WTC11 (cell line): ENCODE data around the gene ZNF425.

ENCODE experiments used
- CTCF ChIP-seq: fragments of 200-600 bp; IDR thresholded peaks from 2 replicates; pipeline ENCODE4 v1.8.0; 2022; ENCODE audit warnings: antibody characterized with exemption
- IRF1 ChIP-seq: sonication (generic); formaldehyde crosslinking; IDR thresholded peaks from 2 replicates; pipeline ENCODE4 v1.8.0; 2023; ENCODE audit warnings: missing genetic modification reagents

GRCh38 chr7:149171892-149172533 lies 45.9 kb upstream of the ZNF425 start:
- no peak for TF ChIP-seq CTCF
- no peak for TF ChIP-seq IRF1 (CRISPR knock-in tag)
